ENCODE measurements around the gene ATP5PB. TPM values are rescaled to one million over a fixed set of nuclear protein-coding genes. Genes with fewer than 3 reads are reported as not detected.
A peak's percentile ranks its signal among the peaks of the same experiment; 100 is the strongest.

Gene ATP5PB
- total RNA-seq, 1 donor from 2014 or later, result 132 TPM

- ATAC-seq (no peak), DNase-seq (no peak)
- Histone ChIP-seq H3K4me1 (peaks cover 6% of the 10 kb centered on the region), H3K4me3 (no peak overlapping the region), H3K36me3 (no peaks in the 10 kb centered on the region), H3K27me3 (no peaks in the 10 kb centered on the region), H3K9me3 (no peaks in the 10 kb centered on the region), H3K27ac (no peak overlapping the region)
- TF ChIP-seq, protein P1, sequence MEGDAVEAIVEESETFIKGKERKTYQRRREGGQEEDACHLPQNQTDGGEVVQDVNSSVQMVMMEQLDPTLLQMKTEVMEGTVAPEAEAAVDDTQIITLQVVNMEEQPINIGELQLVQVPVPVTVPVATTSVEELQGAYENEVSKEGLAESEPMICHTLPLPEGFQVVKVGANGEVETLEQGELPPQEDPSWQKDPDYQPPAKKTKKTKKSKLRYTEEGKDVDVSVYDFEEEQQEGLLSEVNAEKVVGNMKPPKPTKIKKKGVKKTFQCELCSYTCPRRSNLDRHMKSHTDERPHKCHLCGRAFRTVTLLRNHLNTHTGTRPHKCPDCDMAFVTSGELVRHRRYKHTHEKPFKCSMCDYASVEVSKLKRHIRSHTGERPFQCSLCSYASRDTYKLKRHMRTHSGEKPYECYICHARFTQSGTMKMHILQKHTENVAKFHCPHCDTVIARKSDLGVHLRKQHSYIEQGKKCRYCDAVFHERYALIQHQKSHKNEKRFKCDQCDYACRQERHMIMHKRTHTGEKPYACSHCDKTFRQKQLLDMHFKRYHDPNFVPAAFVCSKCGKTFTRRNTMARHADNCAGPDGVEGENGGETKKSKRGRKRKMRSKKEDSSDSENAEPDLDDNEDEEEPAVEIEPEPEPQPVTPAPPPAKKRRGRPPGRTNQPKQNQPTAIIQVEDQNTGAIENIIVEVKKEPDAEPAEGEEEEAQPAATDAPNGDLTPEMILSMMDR (IDR thresholded peaks at IDR 0.05), result no peak
- intact Hi-C loops (cut with DNase I), result no loop called here
Observed at GRCh38 chr1:111407301-111407700, 42.0 kb upstream of the ATP5PB start.

DNA sequence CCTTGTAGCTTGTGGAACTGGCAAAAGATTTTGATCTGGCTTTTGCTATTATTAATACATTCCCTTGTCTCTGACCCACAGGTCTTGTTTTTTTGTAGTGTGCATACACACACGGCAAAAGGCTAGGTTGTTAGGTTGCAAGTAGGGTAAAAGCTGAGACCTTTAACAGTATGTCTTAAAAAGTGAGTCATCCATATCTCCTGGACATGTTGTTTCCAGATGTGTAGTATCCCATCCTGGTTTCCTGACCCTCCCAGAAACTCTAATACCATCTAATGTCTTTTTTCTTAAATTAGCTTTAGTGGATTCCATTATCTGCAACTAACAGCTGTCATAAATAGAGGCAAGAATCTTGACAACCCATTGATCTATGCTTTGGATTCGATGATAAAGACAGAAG lies 36.4 kb upstream of the ATP5PB start:
- Histone ChIP-seq H3K9me3 (no peaks in the 10 kb centered on the region), H3K27ac (no peak overlapping the region), H3K27me3 (no peaks in the 10 kb centered on the region), H3K4me3 (no peak overlapping the region), H3K4me1 (no peaks in the 10 kb centered on the region), H3K36me3 (no peaks in the 10 kb centered on the region)
- ATAC-seq (no peak), DNase-seq (no peak)
- intact Hi-C loops (cut with DNase I), result no loop called here
- TF ChIP-seq, protein P1 (IDR thresholded peaks at IDR 0.05), result no peak

DNA sequence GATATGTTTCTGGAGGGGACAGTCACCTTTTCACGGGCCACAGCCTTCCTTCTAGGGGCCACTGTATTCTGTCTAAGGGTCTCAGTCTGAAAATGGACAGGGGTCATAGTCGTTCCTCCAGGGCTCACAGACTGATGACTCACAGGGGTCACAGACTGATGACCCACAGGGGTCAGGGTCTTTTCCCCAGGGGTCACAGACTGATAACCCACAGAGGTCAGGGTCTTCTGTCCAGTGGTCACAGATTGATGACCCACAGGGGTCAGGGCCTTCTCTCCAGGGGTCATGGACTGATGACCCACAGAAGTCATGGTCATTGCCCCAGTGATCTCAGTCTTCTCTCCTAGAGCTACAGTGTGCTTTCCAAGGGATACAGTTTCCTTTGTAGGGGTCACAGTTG lies 34.5 kb upstream of the ATP5PB start:
- Histone ChIP-seq H3K9me3 (no peaks in the 10 kb centered on the region), H3K4me3 (no peak overlapping the region), H3K27ac (no peak overlapping the region), H3K36me3 (no peaks in the 10 kb centered on the region), H3K27me3 (no peaks in the 10 kb centered on the region), H3K4me1 (no peaks in the 10 kb centered on the region)
- DNase-seq (no peak), ATAC-seq (no peak)
- TF ChIP-seq, protein P1 (IDR thresholded peaks at IDR 0.05), result no peak
- intact Hi-C loops (cut with DNase I), result no loop called here

- no peak overlapping the region for H3K27ac ChIP-seq
- no peak overlapping the region for H3K4me3 ChIP-seq
- no peaks in the 10 kb centered on the region for H3K4me1 ChIP-seq
- DNase-seq (no peak), ATAC-seq (no peak)
- no peaks in the 10 kb centered on the region for H3K9me3 ChIP-seq
- intact Hi-C loops (cut with DNase I), result no loop called here
- TF ChIP-seq, protein P1 (IDR thresholded peaks at IDR 0.05), result no peak
- no peaks in the 10 kb centered on the region for H3K27me3 ChIP-seq
- no peaks in the 10 kb centered on the region for H3K36me3 ChIP-seq
Observed at GRCh38 chr1:111415461-111415860, 33.8 kb upstream of the ATP5PB start.

- peak; percentile 22 for ATAC-seq
- Histone ChIP-seq H3K4me3 (no peak overlapping the region), H3K4me1 (no peaks in the 10 kb centered on the region), H3K27me3 (no peaks in the 10 kb centered on the region), H3K9me3 (no peaks in the 10 kb centered on the region), H3K27ac (no peak overlapping the region), H3K36me3 (no peaks in the 10 kb centered on the region)
- TF ChIP-seq, protein P1 (IDR thresholded peaks at IDR 0.05), result no peak
- DNase-seq, result no peak
- intact Hi-C loops (cut with DNase I), result no loop called here
Observed at GRCh38 chr1:111417755-111418154, 31.5 kb upstream of the ATP5PB start.

DNA sequence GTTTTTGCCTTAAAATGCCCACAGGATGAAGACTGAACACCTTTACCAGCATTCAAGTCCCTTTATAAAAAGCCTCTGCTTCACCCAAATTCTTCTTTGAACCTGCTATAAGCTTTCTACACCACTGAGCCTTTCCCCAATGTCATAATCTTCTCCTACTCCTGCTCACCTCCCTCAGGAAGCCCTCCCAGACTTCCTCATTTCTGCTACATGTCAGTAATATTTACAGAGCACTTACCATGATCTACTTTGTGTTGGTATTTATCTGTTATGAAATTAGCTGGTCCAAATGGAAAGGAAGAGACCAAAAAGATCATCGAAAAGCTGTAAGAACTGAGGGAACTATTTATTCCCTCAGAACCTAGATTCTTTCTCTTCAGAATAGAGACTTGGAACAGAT lies 30.2 kb upstream of the ATP5PB start:
- no peaks in the 10 kb centered on the region for H3K4me1 ChIP-seq
- no peaks in the 10 kb centered on the region for H3K36me3 ChIP-seq
- H3K4me3 ChIP-seq, result no peak overlapping the region
- intact Hi-C loops (cut with DNase I), result no loop called here
- no peaks in the 10 kb centered on the region for H3K9me3 ChIP-seq
- DNase-seq (no peak), ATAC-seq (no peak)
- TF ChIP-seq, protein P1 (IDR thresholded peaks at IDR 0.05), result no peak
- no peak overlapping the region for H3K27ac ChIP-seq
- no peaks in the 10 kb centered on the region for H3K27me3 ChIP-seq
